Measurements from ENCODE around the gene CACHD1. TPM values are rescaled to one million over a fixed set of nuclear protein-coding genes. Genes with fewer than 3 reads are reported as not detected.

The CACHD1 gene
- total RNA-seq, 1 experiment from 2014 or later, result 29.9 TPM

GRCh38 chr1:64459743-64460142 lies 10.2 kb upstream of the CACHD1 start:
- ChIA-PET CTCF (no interaction called here), POLR2A (no interaction called here)
- Histone ChIP-seq H3K4me3 (ENCODE audit: low read depth in 2 of 2, low read length in 2 of 2) (no peak overlapping the region), H3K36me3 (ENCODE audit: control insufficient read depth, insufficient read depth, low read length) (no peaks in the 10 kb centered on the region), H3K27ac (ENCODE audit: low read length) (no peak overlapping the region), H3K27me3 (ENCODE audit: control insufficient read depth, insufficient read depth, low read length) (no peaks in the 10 kb centered on the region), H3K4me1 (ENCODE audit: control insufficient read depth, insufficient read depth, low read length) (no peaks in the 10 kb centered on the region), H3K9me3 (ENCODE audit: control insufficient read depth, insufficient read depth, low read depth, low read length) (no peaks in the 10 kb centered on the region)
- DNase-seq (ENCODE audit: low read depth, low spot score), result no peak
- no peak for TF ChIP-seq POLR2AphosphoS5 (IDR thresholded peaks at IDR 0.05; ENCODE audit: low read depth, low read length)
- in situ Hi-C loops (cut with HindIII; ENCODE audit: low pct_unique_long_range_greater_than_20kb, low sequenced_read_pairs) (no loop called here), intact Hi-C loops (cut with micrococcal nuclease; ENCODE audit: unreplicated experiment) (no loop called here)
- ATAC-seq, result no peak
- BruUV-seq (replicated peaks), result no TSS peak

- Histone ChIP-seq H3K4me3 (ENCODE audit: low read depth in 2 of 2, low read length in 2 of 2) (no peak overlapping the region), H3K27ac (ENCODE audit: low read length) (no peak overlapping the region), H3K9me3 (ENCODE audit: control insufficient read depth, insufficient read depth, low read depth, low read length) (no peaks in the 10 kb centered on the region), H3K27me3 (ENCODE audit: control insufficient read depth, insufficient read depth, low read length) (no peaks in the 10 kb centered on the region), H3K36me3 (ENCODE audit: control insufficient read depth, insufficient read depth, low read length) (no peaks in the 10 kb centered on the region; the same call in 1 of the 2 replicates), H3K4me1 (ENCODE audit: control insufficient read depth, insufficient read depth, low read length) (peaks cover 5% of the 10 kb centered on the region)
- POLR2A ChIA-PET, result no interaction called here
- in situ Hi-C loops (cut with HindIII; ENCODE audit: low pct_unique_long_range_greater_than_20kb, low sequenced_read_pairs), result no loop called here
- ATAC-seq (no peak), DNase-seq (ENCODE audit: low read depth, low spot score) (no peak)
- BruUV-seq (replicated peaks), result no TSS peak
- TF ChIP-seq SIN3A (IDR thresholded peaks at IDR 0.05; ENCODE audit: borderline replicate concordance, insufficient read depth, low read depth, low read length) (no peak), REST (IDR thresholded peaks at IDR 0.05; ENCODE audit: insufficient read depth in 1 of 2, low read depth in 2 of 2, low read length in 1 of 2) (no peak), TCF7L2 (IDR thresholded peaks at IDR 0.05; ENCODE audit: low read depth, low read length) (no peak)
- CTCF ChIA-PET, result no interaction called here
- intact Hi-C loops (cut with micrococcal nuclease; ENCODE audit: unreplicated experiment), result no loop called here
Observed at GRCh38 chr1:64466033-64466432, 3.9 kb upstream of the CACHD1 start.

GRCh38 chr1:64469116-64469976 lies 583 bp upstream of the CACHD1 start:
- intact Hi-C loops (cut with micrococcal nuclease; ENCODE audit: unreplicated experiment), result no loop called here

More at GRCh38 chr1:64469116-64469976, 583 bp upstream of the CACHD1 start:
- H3K36me3 ChIP-seq (ENCODE audit: control insufficient read depth, insufficient read depth, low read length), result no peaks in the 10 kb centered on the region; the same call in 1 of the 2 replicates
- DNase-seq (ENCODE audit: low read depth, low spot score), result no peak
- ChIA-PET CTCF (interaction anchor here (0.6 kb wide), 1 partner anchor 112 kb away, joined by 3 read pairs; no protein-coding TSS in a partner anchor), POLR2A (no interaction called here)
- peak; percentile 35 for ATAC-seq
- BruUV-seq (replicated peaks), result no TSS peak
- in situ Hi-C loops (cut with HindIII; ENCODE audit: low pct_unique_long_range_greater_than_20kb, low sequenced_read_pairs), result no loop called here
- H3K27ac ChIP-seq (ENCODE audit: low read length), result peak overlapping the region; percentile 79
- H3K4me3 ChIP-seq (ENCODE audit: low read depth in 2 of 2, low read length in 2 of 2), result peak overlapping the region; percentile 92 to 95
- H3K27me3 ChIP-seq (ENCODE audit: control insufficient read depth, insufficient read depth, low read length), result no peaks in the 10 kb centered on the region
- TF ChIP-seq POLR2AphosphoS5 (IDR thresholded peaks at IDR 0.05; ENCODE audit: low read depth, low read length) (no peak), SIN3A (IDR thresholded peaks at IDR 0.05; ENCODE audit: borderline replicate concordance, insufficient read depth, low read depth, low read length) (no peak), CTCF (IDR thresholded peaks at IDR 0.05) (no peak), TCF7L2 (IDR thresholded peaks at IDR 0.05; ENCODE audit: low read depth, low read length) (no peak), REST (IDR thresholded peaks at IDR 0.05; ENCODE audit: insufficient read depth in 1 of 2, low read depth in 2 of 2, low read length in 1 of 2) (no peak)
- peaks cover 30% of the 10 kb centered on the region for H3K4me1 ChIP-seq (ENCODE audit: control insufficient read depth, insufficient read depth, low read length)
- H3K9me3 ChIP-seq (ENCODE audit: control insufficient read depth, insufficient read depth, low read depth, low read length), result no peaks in the 10 kb centered on the region
